Erythroblast (primary cell): Measurements from ENCODE around the gene ZBTB7C.

Source experiments
- GATA1 ChIP-seq: IDR thresholded peaks from 2 replicates; pipeline ENCODE4 v1.6.1; 2011; ENCODE audit warnings: low read depth, mild to moderate bottlenecking, control low read depth, low read length, moderate library complexity
- POLR2A ChIP-seq: IDR thresholded peaks from 2 replicates; pipeline ENCODE4 v1.6.1; 2011; ENCODE audit warnings: mild to moderate bottlenecking, low read length

DNA sequence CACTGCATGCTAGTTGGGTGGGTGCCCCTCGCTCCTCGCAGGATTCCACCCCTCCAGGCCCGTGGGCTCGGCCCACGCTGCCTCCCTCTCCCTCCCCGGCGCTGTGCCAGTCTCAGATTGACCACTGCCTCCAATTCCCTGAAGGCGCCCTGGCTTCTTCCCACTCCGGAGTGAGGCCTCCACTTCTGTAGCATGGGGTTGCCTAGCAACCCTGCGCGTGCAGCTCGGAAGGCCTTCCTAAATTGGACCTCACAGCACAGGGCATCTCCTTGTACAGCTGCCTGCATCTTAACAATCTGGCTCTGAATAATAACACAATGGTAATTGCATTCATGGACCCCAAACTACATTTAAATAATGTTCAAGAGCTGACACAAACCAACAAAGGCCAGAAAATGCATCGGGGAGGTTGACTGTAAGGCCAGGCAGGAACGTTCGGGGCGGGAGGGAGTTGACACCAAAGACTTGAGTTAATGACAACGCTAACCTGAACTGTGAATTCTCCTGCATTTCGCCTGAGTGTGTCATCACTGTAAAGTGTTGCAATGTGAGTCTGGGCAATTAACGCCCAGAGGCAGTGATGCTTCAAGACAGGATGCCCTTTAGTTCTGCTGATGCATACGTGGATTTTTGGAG is 222.9 kb downstream of the ZBTB7C start:
- TF ChIP-seq POLR2A (no peak), GATA1 (no peak)
